ENCODE data around the gene CDH10.

CDH10 gene

DNA sequence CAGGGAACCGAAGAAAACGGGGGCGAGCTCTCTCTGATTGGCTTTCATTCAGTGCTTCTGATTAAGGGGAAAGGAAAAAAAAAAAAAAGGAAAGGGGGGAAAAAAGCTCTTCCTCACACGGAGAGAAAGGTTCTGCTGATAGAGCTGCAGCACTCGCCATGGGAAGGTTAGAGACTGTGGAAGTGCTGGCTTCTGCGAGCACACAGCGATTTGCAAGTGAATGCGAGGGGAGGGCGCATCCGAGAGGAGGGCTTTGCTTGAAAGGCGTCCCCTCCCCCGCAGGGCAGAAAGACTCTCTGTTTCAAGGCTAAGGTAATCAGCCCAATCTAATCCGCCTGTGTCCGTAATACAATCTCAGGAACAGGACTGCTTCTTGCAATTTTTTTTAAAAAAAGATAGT is at the start of gene CDH10:
Gene CDH10 (minus strand): TSS at position 218 of the 400 bp plus-strand sequence. CDS start 51,488 bp downstream, outside the sequence.
- in situ Hi-C loops (cut with MboI; ENCODE audit: low sequenced_read_pairs): no loop called here

DNA sequence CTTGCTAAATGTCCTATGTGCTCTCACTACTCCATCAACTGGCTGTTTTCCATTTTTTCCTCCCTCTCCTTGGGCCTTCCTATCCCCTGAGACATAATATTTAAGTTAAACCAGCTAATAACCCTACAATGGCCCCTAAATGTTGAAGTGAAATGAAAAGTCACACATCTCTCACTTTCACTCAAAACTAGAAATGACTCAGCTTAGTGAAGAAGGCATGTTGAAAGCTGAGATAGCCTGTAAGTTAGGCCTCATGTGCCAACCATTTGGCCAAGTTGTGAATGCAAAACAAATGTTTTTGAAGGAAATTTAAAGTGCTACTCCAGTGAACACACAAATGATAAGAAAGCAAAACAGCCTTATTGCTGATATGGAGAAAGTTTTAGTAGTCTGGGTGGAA is 48.8 kb upstream of the CDH10 start:
- in situ Hi-C loops (cut with MboI; ENCODE audit: low sequenced_read_pairs): no loop called here

DNA sequence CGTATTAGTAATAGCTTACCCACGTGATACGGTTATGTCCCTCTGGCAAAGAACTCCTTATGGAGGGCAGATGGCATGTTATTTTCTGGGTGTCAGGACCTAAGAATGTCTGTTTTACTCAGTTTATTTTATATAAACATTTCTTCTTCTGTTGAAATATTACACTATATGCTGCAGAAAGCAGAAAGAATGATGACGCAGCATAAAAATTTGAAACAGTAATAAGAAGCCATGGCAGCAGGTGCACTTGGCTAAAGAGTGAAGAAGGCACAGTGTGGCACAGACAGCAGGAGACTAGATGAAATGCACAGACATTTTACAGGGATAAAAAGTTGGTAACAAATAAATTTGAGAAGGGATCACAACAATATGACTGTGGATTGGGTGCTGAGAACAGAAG is 46.3 kb upstream of the CDH10 start:
- in situ Hi-C loops (cut with MboI; ENCODE audit: low sequenced_read_pairs): no loop called here

DNA sequence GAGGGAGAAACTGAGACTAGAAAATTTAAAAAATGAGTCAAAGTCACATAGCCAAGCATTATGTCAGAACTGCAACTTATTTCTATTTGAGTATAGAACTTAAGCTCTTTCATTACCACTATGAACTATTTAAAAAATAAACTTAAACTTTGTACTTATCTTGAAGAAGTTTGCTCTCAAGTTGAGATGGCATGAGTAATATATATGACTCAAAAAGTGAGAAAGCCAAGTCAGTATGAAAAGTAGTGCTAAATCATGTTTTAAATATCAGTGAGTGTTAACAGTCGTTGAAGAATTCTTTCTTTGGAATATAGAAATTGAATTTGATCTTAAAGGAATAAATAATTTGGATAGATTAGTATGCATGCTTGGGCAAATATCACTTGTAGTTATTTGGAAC is 36.3 kb upstream of the CDH10 start:
- in situ Hi-C loops (cut with MboI; ENCODE audit: low sequenced_read_pairs): no loop called here

DNA sequence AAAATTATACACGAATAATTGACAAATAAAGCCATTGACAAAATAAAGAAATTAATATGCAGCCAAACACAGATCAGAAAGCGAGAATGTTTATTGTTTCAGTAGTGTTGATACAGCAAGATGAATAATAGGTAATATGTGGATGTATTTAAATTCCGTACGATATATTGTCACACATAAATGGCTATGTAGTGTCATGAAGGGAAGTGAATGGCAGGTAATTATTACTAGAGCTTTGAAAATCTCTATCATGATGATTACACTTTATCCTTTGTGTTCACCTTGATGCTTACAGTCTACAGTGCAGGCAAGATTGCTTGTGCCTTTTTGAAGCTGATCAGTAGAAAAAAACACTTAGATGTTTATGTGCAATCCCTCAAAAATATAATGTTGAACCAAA is 23.3 kb upstream of the CDH10 start:
- in situ Hi-C loops (cut with MboI; ENCODE audit: low sequenced_read_pairs): no loop called here

DNA sequence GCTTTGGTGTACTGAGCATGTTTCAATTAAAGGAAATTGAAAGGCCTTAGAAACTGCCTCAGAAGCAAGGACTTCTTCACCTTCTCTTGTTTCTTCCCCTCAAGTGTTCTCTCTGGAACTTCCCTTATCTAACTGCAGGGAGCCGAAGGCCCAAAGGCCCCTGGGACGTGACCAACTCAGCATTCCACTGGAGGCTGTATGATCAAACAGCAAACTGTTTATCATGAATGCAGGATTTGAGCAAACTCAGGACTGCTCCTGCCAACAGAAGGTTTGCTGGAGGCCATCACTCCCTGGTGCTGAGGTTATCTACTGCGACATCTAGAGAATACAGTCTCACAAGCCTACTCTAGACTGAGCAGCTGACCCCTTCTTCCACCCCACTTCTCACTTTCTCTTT is 4.8 kb upstream of the CDH10 start:
- in situ Hi-C loops (cut with MboI; ENCODE audit: low sequenced_read_pairs): no loop called here

DNA sequence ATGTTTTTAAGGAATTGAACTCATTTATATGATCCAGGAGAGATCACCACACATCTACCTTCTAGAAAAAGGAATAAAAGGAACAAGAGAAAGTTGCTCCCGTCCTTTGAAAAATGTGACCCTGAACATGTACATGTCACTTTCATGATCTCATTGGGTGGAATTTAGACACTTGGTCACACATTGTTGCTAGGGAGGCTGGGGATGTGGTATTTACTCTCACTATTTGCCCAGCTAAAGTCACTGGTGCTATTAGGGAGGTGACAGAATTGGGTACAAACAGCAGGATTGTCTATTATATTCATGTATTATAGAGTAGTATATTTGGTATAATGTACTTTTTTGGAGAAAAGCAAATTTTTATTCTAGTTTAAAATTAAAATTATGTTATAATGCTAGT is 2.1 kb upstream of the CDH10 start:
- in situ Hi-C loops (cut with MboI; ENCODE audit: low sequenced_read_pairs): no loop called here

DNA sequence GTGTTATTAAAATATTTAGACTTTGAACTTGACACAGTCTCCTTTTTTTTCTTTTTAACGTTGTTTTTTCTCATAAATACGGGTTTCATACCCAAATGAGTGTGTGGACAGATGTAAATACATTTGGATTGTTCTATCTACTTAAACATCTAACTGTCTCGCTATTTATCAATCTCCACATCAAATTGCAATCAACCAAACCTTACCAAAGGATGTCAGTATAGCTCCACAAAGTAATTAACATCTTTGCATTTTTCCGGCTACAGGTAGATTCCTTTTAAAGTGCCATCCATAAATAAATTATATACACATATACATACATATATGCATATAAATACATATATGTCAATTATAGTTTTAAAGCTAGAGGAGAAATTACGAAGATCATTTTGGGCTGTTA is 705 bp upstream of the CDH10 start:
- in situ Hi-C loops (cut with MboI; ENCODE audit: low sequenced_read_pairs): no loop called here

DNA sequence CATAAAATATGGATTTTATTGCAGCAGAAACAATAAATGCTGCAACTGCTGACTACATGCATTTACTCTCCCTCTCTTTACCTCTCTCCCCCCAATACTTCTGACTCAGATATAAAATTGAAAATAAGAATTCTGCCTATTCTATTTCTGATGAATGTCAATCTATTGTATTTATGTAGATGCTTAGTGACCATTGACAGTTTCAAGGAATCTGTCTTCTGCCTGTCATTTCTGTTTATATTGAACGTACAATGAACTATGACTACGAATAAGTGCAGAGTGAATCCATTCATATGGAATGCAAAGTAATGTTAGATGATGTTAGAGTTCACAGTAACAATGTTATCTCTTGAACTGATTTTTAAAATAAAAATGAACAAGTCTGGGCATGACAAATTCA is 898 bp downstream of the CDH10 start:
- in situ Hi-C loops (cut with MboI; ENCODE audit: low sequenced_read_pairs): no loop called here

DNA sequence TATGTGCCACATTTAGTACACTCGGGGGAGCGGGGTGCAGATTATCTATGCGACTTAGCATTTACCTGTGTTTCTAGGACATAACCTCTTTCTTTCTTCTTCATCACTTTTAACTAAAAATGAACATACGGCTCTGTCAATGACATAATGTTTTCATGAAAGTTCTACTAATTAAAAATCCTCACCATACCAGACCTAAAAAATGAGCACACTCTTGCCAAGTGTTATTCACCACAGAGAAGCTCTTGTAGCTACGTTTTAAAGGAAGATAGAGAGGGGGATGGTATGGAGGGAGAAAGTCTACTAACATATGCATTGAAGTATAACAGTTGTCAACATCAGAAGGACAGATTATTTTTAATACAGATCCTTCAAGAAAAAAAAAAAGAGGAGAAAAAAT is 1.6 kb downstream of the CDH10 start:
- in situ Hi-C loops (cut with MboI; ENCODE audit: low sequenced_read_pairs): no loop called here

DNA sequence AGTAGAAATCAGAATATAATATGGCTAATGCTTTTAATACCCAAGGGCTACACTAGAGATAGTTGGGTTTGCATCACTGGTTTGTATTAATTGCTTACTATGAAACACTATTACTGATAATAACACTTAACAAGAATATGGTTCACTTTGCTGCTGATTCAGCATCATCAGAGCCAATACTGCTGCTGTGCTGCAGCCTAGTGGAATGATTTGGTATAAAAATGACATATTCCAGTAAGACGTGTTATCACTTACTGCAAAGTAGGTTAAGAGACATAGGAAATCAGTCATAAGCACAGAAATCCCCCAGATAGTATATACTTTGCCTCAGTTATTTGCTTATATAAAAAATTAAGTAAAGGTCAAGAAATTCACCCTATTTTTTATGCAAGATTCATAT is 2.8 kb downstream of the CDH10 start:
- in situ Hi-C loops (cut with MboI; ENCODE audit: low sequenced_read_pairs): no loop called here

DNA sequence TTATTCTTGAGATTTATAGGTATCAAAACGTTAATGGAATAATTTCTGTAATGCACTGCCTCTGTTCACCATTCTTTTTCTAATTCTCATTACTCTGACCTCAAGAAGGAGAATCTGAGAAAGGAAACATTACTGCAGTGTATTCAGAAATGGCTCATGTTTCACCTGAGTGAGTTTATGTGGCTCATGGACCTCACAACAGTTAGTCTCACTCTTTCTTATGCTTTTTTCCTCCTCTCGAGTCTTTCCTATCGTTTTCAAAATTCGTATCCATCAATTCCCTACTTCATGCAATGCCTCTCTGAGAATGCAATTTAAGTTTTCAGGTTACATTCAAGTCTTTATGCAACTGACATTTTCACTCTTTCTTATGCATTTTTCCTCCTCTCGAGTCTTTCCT is 9.6 kb downstream of the CDH10 start:
- in situ Hi-C loops (cut with MboI; ENCODE audit: low sequenced_read_pairs): no loop called here

DNA sequence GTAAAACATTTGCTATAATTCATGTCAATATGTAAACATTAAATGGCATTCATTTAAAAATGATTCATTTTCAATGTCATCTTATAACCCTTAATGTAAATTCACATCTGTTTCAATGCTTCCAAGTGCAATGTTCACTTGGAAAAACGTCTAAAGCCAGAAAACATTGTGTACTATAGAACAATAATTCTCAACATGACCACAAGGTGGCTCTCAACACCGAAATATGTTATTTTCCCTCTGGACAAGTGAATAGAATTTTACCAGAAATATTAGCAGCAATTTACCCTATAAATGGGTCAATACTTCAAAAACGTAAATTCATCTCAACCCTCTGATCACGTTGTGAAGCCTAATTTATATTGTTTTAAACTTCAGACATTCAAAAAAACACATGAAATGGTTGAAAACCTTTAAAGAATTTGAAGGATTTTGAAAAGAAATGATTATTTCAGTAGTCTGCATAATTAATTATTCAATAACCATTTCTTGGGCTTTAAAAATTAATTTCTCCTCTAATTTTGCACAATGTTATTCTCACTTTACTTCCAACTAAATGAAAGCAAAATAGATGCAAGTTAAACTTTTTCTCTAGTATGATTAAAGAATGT is 11.0 kb downstream of the CDH10 start:
- in situ Hi-C loops (cut with MboI; ENCODE audit: low sequenced_read_pairs): no loop called here

DNA sequence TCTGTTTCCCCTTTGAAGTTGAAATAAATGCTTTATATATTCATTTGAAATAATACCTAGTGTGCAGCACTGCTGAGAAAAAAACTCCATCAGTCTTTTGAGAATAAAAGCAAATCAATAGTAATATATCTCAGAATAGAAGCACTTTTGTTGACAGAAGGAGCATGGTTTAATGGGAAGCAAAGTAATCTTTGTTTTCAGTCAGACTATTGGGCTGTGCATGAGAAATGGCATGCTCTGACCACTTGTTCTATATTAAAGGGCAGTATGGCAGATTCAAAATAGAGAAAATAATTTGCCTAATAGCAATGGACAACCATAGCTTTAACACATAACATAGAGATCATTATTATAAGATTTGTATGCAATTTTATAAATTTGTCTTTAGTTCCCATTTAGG is 12.4 kb downstream of the CDH10 start:
- in situ Hi-C loops (cut with MboI; ENCODE audit: low sequenced_read_pairs): no loop called here

DNA sequence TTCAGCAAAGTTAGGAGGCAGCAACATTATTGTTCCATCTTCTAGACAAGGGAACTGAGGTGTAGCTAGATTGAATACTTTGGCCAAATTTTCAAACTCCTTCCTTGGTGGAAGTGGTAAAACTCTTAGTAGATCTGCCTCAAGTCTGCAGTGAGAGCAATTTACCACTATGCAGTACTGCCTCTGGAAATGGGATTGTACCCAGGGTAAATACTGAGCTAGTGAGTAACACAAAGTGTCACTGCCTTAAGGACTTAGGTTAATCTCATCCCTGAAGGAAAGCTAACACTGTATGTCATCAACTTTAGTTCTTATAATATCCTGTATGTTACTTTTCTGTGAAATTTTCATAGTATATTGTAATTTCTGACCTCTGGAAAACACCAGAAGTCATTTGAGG is 13.9 kb downstream of the CDH10 start:
- in situ Hi-C loops (cut with MboI; ENCODE audit: low sequenced_read_pairs): no loop called here

DNA sequence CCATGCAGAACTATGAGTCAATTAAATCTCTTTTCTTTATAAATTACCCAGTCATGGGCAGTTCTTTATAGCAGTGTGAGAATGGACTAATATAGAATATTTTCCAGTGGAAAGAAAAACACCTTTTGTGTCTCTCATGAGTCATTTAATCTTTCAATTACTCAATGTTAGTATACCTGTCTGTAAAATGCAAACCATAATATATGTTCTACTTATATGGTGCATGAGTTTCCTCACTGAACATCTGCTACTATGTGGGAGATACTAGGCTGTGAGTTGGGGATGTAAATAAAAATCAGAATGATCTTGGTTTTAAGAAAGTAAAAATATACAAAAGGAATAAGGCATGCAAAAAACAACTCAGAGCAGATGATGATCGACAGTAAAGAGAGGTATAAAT is 15.0 kb downstream of the CDH10 start:
- in situ Hi-C loops (cut with MboI; ENCODE audit: low sequenced_read_pairs): no loop called here

DNA sequence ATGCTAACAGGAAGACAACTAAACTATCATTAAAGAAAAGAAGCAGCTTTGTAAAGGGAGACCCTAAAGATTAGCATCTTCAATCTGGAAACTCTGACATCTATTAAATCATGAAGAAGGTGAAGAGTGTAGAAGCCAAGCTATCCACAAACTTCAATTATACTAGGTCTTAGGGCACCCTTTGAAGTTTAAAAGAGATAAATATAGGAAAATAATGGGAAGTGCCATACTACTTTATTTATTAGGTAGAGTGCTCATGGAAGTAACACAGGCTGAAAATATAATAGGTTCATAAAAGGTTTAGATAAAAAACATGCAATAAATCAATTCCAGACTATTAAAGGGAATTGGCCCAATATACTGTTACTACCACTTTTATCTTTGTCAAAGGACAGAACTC is 19.9 kb downstream of the CDH10 start:
- in situ Hi-C loops (cut with MboI; ENCODE audit: low sequenced_read_pairs): no loop called here

DNA sequence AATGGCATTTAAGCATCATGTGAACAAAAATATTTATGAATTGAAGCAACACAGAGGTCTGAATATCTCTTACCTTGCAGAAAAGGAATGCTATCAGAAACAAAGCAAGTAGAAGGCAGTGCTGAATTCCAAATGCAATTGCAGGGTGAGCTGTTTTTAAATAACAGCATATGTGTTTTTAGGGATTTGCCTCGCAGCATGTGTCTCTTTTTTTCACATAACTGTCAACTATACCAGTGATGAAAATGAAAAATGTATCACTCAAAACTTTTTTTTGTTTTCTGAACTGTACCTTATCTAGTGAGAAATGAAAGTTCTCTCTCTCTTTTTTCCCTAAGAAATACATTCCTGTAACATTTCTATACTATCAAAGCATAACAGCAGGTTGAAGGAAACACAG is 21.2 kb downstream of the CDH10 start:
- in situ Hi-C loops (cut with MboI; ENCODE audit: low sequenced_read_pairs): no loop called here

DNA sequence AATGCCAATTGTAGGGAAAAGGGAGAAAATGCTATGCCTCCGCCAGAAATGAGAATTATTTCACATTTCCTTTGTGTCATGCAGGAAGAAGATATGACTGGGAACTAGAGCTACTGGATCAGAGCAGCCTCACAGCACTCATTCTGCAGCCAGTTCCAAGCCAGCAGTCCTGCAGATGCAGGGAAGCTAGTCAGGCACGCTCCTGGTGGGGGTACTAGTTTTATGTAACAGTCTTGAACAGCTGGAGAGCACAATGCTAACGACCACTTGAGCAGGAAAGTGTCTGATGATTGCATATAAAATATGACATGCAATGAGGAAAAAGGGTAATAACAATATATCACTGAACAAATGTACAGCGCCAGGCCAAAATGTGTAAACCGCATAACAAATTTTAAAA is 21.7 kb downstream of the CDH10 start:
- in situ Hi-C loops (cut with MboI; ENCODE audit: low sequenced_read_pairs): no loop called here

DNA sequence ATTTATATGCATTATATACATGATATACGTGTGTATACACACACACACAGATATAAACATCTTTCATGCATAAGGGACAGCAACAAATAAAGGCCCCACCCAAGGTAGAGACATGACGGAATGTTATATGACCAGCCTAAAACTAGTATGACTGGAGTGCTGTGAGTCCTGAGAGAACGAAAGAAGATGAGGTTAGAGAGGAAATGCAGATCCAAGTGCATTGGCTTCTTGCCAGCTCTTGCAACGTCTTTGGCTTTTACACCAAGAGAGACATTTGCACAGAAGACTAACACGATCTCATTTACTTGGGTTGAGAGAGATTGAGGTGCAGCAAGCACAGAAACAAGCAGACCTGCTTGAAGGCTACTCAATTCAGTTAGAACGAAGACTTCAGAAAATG is 23.0 kb downstream of the CDH10 start:
- in situ Hi-C loops (cut with MboI; ENCODE audit: low sequenced_read_pairs): no loop called here

DNA sequence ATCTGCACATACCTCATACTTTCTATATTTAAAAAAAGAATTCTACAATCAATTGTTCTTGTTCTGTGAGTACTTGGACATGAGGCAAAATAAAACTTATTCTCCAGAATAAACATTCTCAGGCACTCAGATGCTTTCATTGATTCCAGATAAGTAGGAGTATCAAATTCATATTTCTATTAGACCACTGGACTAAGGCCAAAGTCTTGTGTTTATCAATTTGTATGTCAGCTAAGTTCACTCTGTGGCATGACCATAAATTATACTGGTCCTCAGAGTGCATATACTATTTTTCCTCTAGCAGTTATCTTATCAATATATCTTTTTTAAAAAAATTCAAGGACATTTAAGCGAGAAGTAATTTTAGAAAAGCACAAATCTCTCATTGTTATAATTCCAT is 28.2 kb downstream of the CDH10 start:
- in situ Hi-C loops (cut with MboI; ENCODE audit: low sequenced_read_pairs): no loop called here

DNA sequence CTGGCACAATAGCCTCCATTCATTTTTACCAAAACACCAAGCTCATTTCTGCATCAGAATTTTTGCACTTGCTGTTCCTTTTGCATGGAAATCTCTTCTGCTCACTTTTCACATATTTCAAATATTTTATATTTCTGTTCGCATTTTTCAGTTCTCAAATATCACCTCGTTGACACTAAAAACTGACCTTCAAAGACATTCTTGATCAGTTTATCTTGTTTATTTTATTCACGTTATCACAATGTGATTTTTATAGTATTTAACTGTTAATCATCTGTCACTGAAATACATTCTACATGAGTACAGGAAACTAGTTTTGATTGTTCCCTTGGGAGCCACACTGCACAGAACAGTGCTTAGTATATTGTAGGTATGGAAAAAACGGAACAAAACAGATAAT is 29.6 kb downstream of the CDH10 start:
- in situ Hi-C loops (cut with MboI; ENCODE audit: low sequenced_read_pairs): no loop called here

DNA sequence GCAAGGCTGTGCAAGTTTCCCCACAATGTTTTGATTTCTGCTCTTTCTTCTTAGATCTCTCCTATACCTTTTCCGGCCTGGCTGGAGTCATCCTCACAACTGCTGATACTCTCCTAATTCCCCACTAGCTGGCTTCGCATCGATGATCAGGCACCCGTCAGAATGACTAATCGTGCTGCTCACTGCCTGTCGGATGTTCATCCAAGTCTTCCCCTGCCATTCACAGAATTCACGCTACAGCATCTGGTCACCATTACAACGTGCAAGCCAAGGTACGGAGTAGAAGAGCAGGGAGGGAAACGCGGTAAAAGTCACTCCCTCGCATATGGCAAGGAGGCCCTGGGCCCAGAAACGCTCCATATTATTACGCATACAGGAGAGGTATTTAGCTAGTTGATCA is 35.1 kb downstream of the CDH10 start:
- in situ Hi-C loops (cut with MboI; ENCODE audit: low sequenced_read_pairs): no loop called here

DNA sequence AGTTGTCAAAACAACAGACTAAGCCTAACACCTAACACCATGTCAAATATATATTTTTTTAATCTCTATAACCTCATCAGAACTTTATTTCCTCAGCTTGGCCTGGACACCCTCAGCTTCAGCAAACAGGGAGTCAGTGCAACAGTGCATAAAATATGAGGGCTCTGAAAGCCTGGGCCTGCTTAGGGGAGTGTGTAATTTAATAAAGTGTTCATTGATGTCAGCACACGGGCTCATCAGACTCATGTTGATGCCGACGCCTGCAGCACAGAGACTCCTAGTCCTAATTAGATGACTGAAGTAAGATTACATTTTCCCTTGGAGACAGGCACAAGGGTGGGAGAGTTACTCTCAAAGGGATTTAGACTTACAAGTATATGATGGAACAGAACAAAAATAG is 37.8 kb downstream of the CDH10 start:
- in situ Hi-C loops (cut with MboI; ENCODE audit: low sequenced_read_pairs): no loop called here
